GM12864 (cell line): ENCODE results near the gene HUNK.
"Not testable (repeated sequence)": the region's sequence is repeated elsewhere in the genome, so short reads cannot be mapped to it uniquely, and the experiment has no call there.

Source experiments
- DNase-seq: peaks from one replicate; pipeline ENCODE4 v3.0.0-alpha.2; 2011; ENCODE audit warnings: low read depth
- H3K4me3 ChIP-seq: 2 replicates; pipeline ENCODE4 v1.5.1; 2011; ENCODE audit warnings: mild to moderate bottlenecking, low read depth, low read length, control low read depth
- CTCF ChIP-seq: IDR thresholded peaks from 2 replicates; pipeline ENCODE4 v1.5.1; 2011; ENCODE audit warnings: low read depth, mild to moderate bottlenecking, moderate library complexity, low read length, control low read depth, inconsistent platforms; ENCODE audit errors: missing control alignments

Gene HUNK

GRCh38 chr21:32021319-32021994 is 148.6 kb downstream of the HUNK start:
- no peak overlapping the region for H3K4me3 ChIP-seq
- TF ChIP-seq CTCF: no peak
- no peak for DNase-seq

GRCh38 chr21:32022146-32022545 is 149.3 kb downstream of the HUNK start:
- TF ChIP-seq CTCF: no peak
- no peak for DNase-seq
- H3K4me3 ChIP-seq: no peak overlapping the region

- H3K4me3 ChIP-seq: no peak overlapping the region
- DNase-seq: no peak
- TF ChIP-seq CTCF: no peak
Observed at GRCh38 chr21:32030146-32030652, 157.4 kb downstream of the HUNK start.

- DNase-seq: no peak
- no peak overlapping the region for H3K4me3 ChIP-seq
- TF ChIP-seq CTCF: no peak
Observed at GRCh38 chr21:32034850-32035249, 162.0 kb downstream of the HUNK start.

- DNase-seq: no peak
- H3K4me3 ChIP-seq: no peak overlapping the region
- no peak for TF ChIP-seq CTCF
Observed at GRCh38 chr21:32035617-32036016, 162.8 kb downstream of the HUNK start.

GRCh38 chr21:32036756-32037155 is 163.9 kb downstream of the HUNK start:
- DNase-seq: no peak
- no peak overlapping the region for H3K4me3 ChIP-seq
- no peak for TF ChIP-seq CTCF

GRCh38 chr21:32038751-32039150 is 165.9 kb downstream of the HUNK start:
- H3K4me3 ChIP-seq, DNase-seq: not testable (repeated sequence)

- no peak for DNase-seq
- H3K4me3 ChIP-seq: no peak overlapping the region
- no peak for TF ChIP-seq CTCF
Observed at GRCh38 chr21:32043458-32043857, 170.6 kb downstream of the HUNK start.
